CD4-positive, alpha-beta T cell treated with Interleukin-17A for 1 hour (primary cell): ENCODE measurements around the gene RNU1-3.
"Not testable (repeated sequence)": the region's sequence is repeated elsewhere in the genome, so short reads cannot be mapped to it uniquely, and the experiment has no call there.

Experiments
- DNase-seq: peaks from one replicate; pipeline ENCODE4 v3.0.0-alpha.2; 2020

The RNU1-3 gene

DNA sequence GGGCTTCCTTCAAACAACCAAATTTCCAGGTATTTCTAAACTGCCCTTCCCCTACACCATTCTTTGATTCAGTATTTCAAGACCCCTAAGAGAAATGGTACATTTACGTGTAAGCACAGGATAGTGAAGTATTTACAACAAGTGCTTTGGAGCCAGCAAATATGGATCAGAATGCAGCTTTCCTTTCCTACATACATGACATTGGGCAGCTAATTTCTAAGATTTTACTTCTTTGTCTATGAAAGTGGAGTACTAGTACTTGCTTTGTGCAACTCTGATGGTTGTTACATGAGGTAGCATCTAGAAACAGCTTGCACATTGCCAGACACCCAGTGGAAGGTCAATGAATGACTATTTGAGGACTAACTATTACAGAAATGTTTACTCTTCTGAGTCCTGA, 15.2 kb downstream of the RNU1-3 start:
- DNase-seq, result not testable (repeated sequence)

DNA sequence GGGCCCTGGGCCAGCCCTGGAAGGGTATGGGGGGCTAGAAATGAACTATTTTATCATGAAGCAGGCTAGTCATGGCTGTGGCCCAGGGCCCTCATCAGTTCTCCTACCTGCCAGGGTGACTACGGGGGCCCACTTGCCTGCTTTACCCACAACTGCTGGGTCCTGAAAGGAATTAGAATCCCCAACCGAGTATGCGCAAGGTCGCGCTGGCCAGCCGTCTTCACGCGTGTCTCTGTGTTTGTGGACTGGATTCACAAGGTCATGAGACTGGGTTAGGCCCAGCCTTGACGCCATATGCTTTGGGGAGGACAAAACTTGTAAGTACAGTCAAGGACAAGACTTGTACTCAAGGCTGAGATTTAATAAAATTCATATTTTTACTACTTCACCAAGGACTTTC, 16.8 kb downstream of the RNU1-3 start:
- not testable (repeated sequence) for DNase-seq

DNA sequence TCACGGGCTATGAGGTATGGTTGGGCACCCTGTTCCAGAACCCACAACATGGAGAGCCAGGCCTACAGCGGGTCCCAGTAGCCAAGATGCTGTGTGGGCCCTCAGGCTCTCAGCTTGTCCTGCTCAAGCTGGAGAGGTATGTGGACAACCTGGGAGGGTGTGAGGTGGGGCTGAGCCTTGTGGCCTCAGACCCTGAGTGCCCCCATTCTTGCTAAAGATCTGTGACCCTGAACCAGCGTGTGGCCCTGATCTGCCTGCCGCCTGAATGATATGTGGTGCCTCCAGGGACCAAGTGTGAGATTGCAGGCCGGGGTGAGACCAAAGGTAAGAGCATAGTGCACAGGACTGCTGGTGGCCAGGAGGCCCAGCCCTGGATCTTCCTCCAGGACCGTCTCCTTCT, 17.4 kb downstream of the RNU1-3 start:
- DNase-seq, result not testable (repeated sequence)

DNA sequence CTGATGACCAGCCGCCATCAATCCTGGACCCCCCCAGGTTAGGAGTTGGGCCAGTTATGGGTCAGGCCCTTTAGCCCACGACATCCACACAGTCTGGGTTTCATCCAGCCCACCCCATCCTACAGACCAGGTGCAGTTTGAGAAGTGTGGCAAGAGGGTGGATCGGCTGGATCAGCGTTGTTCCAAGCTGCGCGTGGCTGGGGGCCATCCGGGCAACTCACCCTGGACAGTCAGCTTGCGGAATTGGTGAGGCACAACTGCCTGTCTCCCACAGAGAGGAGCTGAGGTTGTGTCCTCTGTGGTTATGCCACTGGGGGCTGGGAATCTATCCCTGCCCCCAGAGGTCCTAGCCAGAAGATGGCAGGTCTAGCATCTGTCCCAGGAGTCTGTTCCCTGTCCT, 18.0 kb downstream of the RNU1-3 start:
- not testable (repeated sequence) for DNase-seq

DNA sequence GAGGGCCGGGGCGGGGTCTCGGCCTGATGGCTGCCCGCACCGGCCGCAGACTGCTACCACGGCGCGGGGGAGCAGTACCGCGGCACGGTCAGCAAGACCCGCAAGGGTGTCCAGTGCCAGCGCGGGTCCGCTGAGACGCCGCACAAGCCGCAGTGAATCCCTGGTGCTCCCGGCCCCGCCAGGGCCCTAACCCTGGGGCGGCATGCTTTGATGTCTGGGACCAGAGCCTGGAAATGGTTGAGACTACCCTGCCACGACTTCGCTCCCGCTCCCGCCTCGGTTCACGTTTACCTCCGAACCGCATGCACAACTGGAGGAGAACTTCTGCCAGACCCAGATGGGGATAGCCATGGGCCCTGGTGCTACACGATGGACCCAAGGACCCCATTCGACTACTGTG, 18.5 kb downstream of the RNU1-3 start:
- DNase-seq, result not testable (repeated sequence)

DNA sequence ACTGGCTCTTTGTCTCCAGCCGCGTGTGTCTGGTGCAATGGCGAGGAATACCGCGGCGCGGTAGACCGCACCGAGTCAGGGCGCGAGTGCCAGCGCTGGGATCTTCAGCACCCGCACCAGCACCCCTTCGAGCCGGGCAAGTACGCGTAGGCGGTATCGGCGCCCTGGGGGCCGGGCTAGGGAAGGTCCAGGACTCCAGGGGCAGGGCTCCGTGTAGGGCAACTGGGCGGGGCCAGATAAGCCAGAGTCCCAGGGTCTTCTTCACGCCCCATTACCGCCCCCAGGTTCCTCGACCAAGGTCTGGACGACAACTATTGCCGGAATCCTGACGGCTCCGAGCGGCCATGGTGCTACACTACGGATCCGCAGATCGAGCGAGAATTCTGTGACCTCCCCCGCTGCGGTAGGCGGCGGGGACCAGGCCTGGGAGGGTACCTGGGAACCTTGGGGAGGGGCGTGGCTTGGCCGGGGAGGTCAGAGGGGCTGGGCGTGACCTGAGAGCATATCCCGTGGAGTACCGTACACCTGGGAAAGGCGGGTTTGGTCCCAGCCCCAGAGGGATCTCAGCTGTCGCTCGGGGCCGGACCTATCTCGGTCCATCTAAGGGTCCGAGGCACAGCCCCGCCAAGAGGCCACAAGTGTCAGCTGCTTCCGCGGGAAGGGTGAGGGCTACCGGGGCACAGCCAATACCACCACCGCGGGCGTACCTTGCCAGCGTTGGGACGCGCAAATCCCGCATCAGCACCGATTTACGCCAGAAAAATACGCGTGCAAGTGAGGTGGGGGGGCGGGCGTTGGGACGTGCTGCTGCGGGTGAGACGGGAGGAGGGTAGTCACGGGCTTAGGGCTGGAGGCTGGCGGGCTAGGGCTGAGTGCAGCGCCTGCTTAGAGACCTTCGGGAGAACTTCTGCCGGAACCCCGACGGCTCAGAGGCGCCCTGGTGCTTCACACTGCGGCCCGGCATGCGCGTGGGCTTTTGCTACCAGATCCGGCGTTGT, 19.3 kb downstream of the RNU1-3 start:
- peak; percentile 35 for DNase-seq

DNA sequence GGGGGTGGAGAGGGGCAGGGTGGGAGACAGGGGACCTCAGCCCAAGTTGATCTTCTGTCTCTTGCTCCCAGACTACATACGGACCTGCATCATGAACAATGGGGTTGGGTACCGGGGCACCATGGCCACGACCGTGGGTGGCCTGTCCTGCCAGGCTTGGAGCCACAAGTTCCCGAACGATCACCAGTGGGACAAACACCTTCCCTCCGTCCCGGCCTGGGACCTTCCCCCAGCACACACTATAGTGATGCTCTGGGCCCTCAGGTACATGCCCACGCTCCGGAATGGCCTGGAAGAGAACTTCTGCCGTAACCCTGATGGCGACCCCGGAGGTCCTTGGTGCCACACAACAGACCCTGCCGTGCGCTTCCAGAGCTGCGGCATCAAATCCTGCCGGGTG, 20.0 kb downstream of the RNU1-3 start:
- DNase-seq, result not testable (repeated sequence)

DNA sequence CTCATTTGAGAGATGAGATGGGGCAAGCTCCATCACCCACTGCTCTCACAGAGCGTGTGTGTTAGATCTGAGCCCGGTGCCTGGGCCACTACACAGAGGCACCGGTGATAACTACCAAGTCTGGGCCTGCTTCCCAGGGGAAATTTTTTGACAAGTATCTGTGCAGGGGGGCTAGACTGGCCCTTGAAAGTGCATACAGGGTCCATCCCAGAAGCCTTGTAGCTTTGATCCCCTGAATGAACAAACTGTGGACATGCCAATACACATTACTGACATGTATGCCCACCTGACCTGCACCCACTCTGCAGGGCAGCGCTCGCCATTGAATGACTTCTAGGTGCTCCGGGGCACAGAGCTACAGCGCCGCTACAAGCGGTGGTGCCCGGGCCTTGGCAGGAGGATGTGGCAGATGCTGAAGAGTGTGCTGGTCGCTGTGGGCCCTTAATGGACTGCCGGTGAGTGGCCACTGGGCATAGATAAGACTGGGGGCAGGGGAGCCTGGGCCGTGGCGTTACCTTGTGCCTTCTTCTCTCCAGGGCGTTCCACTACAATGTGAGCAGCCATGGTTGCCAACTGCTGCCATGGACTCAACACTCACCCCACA, 20.6 kb downstream of the RNU1-3 start:
- DNase-seq, result not testable (repeated sequence)

DNA sequence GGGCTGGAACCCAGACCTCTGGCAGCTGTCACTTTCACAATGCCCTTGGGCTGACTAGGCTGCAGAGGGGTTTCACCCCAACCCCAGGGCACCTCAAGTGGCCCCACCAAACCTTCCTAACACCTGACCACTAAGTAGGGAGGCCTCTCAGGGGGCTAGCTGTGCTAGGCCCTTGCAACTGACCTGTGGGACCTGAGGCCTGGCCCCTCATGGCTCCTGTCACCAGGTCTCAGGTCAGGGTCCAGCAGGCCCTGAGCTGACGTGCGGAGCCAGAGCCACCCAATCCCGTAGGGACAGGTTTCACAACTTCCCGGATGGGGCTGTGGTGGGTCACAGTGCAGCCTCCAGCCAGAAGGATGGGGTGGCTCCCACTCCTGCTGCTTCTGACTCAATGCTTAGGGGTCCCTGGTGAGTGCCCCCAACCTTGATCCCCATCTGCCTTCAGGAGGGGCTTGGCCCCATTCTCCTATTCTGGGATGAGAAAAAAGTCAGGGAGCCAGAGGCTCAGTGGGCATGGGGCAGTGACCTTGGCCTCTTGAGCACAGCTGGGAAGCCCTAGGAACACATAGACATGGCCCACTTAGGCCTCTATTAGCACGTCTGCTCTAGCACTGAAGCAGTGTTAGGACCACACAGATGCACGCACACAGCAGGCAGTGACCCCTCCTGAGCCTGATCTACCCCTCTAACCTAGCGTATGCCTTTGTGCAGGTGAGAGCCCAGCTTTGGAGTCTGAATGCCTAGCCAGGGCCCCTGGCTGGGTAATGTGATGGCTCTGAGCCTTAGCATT, 21.3 kb downstream of the RNU1-3 start:
- DNase-seq, result peak; percentile 20

DNA sequence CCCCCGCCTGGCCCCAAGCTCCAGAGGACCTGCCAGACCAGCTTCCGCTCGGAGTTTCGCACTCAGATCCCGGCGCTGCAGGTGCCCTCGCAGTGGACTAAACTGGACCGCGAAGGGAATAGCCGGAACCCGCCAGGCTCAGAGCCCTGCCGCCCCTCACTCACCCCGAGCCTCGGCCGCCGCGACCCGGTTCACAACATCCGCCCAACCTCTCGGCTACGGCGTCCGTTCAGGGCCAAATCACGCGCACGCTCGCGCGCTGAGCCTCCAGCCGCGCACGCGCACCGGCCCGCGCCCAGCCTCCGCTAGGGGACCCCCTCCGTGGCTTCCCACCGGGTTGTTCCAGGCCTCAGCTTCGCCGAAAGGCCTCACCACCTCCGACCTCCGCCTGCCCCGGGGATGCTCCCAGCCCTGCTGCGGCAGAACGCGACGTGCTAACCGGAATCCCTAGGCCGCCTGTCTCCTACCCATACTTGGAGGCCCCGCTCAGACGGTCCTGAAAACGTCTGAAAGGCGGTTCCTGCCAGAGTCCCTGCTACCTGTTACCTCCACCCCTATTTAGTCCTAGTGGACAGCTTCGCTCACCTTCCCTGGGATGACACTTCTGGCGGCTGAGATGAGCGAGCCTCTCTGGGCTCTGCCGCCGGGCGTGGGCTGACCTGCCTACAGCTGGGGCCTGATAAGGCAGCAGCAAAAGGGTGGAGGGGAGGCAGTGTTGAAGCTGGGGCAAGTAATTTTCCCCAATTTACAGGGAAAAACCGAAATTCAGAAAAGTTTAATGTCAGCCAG, 22.1 kb downstream of the RNU1-3 start:
- peak; percentile 97 for DNase-seq

DNA sequence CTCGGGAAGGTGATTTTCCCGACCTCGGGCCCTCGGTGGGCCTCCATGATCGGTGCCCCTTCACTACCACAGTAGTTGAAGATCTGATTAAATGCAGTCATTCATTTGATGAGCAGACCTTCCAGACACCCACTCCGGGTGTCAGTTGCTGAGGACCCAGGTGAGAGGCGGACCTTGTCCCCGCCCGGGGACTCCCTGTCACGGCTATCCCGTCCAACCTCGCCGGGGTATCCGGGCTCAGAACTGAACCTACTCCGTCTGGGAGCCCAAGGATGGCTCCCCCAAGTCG, 22.6 kb downstream of the RNU1-3 start:
- no peak for DNase-seq

DNA sequence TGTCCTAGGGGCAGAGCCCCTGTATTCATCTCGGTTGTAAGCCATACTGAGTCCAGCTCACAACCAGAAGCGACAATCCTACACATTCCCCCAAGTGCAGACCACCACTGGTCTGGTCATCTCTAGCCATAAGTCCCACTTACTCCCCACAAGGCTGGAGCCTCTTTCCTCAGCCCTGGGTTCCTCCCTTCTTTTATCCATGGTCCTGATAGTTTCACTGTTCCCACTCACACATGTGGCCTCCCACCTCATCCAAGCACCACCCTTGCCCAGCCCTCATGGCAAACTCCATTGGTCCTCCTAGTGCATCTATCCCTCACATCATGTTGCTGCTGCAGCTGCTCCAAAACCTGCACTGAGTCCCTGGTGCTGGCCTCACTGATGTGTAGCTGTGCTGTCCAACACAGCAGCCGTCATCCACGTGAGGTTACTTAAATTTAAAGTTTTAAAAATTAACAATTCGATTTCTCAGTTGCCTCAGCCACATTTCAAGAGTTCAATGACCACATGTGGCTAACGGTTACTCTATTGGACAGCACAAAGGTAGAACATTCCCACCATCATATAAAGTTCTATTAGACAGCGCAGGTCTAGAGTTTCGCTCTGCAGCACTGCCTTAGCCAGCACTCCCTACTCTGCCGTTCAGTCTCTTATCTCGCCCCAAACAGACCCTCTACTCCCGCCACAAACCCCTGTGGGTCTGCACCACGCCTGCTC, 23.1 kb downstream of the RNU1-3 start:
- DNase-seq, result not testable (repeated sequence)

DNA sequence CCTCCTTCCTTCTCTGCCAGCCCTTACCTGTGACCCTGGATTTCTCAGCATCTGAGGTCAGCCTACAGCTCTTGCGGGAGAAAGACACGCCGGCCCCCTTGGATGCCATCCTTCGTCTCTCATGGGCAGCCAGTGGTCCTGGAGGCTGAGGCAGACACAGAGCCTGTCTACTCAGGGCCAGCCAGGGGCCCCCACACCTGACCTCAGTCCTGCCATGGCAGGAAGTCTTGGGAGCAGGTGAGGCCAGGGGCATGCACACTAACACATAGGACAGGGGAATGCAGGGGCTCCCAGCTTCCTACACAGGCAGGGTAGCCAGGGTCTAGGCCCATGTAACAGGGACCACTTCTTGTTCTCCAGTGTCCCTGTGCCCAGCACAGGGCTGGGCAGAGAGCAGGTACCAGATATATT, 23.7 kb downstream of the RNU1-3 start:
- not testable (repeated sequence) for DNase-seq

DNA sequence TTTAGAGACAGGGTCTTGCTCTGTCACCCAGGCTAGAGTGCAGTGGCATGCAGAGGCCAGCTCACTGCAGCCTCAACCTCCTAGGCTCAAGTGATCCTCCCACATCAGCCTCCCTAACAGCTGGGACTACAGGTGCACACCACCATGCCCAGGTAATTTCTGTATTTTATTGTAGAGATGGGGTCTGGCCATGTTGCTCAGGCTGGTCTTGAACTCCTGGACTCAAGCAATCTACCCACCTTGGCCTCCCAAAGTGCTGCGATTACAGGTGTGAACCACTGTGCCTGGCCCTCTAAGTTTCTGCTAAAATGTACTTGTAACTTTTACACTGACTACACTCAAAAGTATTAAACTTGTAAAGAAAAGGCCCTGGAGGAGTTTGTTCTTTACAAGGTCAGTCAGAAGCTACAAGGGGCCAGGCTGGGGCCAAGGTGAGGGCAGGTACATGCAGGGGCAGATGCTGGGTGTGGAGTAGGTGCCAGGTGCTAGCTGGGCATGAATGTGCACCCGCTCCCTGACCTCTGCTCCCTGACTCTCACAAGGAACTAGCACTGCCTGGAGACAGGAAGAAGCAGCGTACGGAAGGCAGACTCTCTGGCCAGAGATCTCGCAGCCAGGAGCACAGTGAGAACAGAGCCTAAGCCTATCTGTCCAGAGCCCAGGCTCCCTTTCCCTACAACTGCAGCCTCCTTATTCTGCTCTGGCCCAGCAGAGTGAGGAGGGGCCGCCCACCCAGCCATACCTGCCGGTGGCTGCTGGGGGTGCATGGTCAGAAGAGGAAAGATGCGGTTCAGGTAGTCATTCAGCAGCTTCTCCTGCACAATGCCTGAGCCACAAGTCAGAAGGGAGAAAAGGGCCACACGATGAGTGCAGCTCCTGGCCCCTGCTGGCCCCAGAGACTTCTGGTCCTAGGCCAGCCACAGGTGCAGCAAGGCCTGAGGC, 24.5 kb downstream of the RNU1-3 start:
- DNase-seq, result not testable (repeated sequence)

DNA sequence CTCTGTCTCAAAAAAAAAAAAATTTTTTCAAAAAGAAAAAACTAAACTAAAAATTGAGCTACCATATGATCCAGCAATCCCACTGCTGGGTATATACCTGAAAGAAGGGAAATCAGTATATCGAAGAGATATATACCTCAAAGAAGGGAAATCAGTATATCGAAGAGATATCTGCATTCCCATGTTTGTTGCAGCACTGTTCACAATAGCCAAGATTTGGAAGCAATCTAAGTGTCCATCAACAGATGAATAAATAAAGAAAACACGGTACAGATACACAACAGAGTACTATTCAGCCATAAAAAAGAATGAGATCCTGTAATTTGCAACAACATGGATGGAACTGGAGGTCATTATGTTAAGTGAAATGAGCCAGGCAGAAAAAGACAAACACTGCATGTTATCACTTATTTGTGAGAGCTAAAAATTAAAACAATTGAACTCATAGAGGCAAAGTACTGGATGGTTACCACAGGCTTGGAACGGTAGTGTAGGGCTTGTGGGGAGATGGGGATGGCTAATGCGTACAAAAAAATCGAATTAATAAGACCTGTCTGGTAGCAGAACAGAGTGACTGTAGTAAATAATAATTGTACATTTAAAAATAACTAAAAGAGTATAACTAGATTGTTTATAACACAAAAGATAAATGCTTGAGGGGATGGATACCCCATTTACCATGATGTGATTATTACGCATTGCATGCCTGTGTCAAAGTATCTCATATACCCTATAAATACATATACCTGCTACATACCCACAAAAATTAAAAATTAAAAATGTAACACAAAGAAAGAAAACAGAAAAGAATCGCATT, 25.4 kb downstream of the RNU1-3 start:
- not testable (repeated sequence) for DNase-seq

DNA sequence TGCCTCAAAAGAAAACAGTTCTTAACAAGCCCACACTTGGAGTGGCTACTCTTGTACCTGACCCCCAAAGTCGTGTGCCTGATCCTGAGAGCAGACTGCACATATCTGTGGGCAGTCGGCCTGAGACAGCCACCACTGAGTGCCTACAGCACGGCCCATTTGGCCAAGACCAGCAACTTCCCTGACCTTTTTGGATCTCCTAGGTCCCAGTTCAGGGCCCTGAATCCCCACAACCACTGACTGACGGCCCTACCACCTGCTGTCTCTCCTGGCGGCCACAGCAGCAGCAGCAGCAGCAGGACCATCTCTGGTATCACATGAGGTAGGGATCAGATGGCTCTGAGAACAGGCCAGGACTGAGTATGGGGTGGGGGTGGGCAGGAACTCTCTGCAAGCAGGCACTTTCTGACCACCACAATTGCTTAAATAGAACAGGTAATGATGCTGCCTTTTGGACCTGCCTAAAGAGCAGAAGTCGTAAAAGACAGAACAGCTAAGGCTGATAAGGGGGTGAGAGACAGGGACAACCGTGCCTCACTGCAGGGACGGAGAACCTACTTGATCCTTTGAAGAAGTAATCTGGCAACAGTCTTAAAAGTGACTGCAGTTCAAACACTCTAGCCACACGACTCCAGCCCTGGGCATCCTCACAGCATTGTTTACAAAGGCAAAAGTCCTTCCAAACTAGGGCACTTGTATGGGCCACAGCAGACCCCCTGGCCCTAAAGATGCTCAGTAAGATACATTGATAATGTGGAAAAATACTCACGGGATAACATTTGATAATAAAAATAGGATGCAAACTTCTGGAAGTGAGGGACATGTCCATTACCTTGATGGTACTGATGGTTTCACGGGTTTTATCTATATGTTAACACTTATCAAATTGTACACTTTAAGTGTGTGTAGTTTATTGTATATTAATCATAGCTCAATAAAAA, 27.4 kb downstream of the RNU1-3 start:
- DNase-seq, result not testable (repeated sequence)

DNA sequence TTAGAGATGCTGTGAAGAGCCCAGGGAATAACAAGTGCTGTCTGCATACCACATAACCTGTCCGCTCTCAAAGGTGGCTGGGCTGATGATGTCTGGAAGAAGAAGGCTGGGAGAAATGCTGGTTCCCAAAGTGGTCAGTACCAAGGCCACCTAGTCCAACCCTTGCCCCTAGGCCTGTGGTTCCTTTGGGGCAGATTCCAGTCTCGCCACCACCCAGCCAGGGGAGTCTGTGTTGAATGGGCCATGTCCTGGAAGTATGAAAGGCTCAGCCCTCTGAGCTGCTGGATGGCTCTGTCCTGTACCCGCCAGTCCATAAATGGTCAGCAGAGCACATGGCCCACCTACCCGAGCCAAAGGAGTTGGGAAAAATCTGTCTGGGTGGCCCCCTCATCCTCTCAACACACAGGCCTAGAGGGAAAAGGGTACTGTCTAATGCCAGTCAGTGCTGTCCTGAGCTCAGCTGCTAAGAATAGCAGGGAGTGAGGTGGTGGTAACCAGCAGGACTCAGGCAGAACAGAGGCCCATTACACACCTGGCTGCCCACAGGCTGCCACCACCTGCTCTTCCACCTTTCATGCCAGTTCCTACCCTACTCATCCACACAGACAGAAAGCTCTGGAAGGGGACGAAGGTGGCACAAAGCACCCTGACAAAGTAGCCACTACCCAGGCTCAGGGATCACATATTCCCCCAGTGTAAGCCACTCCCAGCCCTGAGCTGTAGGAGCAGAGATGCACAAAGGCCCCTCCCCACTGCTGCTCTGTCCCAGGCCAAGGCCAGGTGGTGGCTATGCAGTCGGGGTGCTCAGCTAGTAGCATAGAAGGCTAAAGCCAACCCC, 28.6 kb downstream of the RNU1-3 start:
- DNase-seq, result not testable (repeated sequence)
